Iris pigment epithelial cell (primary cell): ENCODE measurements around the gene HYCC2.
"Not testable (repeated sequence)": the region's sequence is repeated elsewhere in the genome, so short reads cannot be mapped to it uniquely, and the experiment has no call there.

Source experiments
- DNase-seq: peaks from one replicate; pipeline ENCODE4 v3.0.0-alpha.2; 2011; ENCODE audit warnings: low read depth

HYCC2 gene

DNA sequence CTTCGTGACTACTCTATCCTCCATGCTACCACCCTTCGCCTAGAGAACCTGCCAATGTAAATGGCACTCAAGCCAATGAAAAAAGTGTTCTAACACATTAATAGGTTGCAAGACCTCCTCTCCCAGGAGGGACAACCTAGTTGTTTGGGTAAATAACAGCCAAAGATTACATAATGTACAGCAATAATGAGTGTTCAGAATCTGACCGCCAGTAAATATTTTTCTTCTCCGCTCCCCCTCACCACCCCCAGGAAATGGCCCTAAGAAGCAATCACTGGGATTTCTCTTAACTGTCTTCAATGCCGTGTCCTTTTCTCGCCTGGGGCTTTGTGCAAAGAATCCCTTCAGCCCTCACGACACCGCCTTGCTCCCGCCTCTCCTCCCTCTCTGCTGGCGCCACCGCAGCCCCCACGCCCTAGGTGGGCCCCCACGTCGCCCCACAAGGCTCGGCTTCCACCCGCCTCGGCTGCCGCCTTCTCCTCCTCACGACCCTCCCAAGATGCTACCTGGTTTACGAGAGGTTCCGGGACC lies 458 bp downstream of the HYCC2 start:
- peak; percentile 14 for DNase-seq

- DNase-seq, result no peak
These were observed 6.6 kb downstream of the HYCC2 start for GRCh38 chr2:201064797-201065329.

GRCh38 chr2:201063516-201063915 lies 8.0 kb downstream of the HYCC2 start:
- not testable (repeated sequence) for DNase-seq

DNA sequence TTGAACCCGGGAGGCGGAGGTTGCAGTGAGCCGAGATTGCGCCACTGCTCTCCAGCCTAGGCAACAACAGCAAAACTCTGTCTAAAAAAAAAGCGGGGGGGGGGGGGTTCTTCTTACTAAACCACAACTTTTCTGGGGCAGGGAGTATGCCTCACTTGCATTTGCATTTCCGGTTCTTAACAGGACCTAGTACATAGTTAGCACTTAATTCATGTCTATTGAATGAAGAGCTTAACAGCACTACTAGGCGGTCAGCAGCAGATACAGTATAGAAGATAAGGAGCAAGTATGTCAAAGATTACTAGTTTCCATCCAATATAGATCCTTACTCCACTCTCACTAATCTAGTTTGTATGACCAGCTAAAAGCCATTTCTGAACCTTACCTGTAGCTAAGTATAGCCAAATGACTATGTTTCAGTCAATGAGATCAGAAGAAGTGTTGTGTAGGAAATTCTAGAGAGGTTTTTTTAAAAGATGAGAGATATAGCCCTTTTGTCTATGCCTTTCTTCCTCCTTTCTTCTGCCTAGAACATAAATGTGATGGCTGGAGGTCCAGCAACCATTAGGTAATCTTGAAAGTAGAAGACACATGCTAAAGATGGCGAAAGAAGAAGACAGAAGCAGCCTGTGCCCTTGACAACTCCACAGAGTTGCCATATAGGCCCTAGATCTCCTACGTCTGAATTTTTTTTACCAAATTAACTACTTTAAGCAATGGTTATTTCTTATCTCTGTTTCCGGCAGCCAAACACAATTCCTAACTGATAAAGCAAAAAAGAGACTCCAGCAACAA lies 11.3 kb downstream of the HYCC2 start:
- no peak for DNase-seq

DNA sequence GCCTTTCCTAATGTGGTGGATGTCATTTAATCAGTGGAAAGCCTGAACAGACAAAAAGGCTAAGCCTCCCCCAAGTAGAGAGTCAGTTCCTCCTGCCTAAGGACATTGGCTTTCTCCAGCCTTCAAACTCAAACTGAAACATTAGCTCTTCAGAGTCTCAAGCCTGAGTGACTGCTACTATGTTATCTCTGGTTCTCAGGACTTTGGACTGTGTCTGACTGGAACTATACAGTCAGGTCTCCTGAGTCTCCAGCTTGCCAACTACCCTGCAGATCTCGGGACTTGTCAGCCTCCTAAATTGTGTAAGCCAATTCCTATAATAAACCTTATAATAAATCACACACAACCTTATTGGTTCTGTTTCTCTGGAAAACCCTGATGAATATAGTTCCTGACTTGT lies 12.6 kb downstream of the HYCC2 start:
- DNase-seq, result no peak

DNA sequence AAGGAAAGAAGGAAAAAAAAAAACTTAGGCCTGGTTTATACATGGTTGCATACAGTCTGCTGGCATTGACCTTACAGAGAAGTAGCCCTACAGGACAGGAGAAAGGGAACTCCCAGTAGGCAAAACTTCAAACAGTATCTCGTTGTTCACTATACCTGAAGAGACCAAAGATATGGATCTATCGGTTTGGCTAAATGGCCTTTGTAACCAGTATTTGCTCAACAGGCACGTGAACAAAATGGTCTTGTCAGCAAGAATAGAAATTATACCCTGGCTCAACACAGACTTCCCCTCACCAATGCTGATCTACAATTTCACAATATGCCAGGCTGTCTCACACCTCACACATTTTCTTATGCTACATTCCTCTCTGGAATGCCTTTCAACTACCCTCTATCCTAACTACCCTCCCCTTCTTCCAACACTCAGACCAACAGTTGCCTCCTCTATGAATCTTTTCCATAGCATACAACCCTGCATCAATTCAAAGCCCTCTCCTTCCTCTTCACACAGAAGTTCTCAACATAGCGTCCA lies 13.7 kb downstream of the HYCC2 start:
- DNase-seq, result peak; percentile 17

GRCh38 chr2:201057087-201057521 lies 14.4 kb downstream of the HYCC2 start:
- peak; percentile 52 for DNase-seq

GRCh38 chr2:201049455-201049854 lies 22.0 kb downstream of the HYCC2 start:
- DNase-seq, result peak; percentile 32

DNA sequence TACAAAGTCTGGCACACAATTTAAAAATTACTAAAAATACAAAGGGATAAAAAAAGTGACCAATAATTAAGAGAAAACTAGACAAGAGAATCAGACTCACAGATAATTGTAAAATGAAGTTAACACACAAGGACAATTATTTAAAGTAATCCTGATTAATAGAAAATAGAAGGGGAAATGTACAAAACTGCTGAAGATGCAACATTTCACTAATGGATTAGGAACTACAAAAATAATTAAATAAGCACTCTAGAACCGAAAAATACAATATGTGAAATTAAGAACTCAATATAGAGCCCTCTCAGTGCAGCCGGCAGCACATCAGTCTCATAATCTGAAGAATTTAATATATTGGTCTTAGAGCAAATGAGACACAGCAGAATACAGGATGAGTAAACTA lies 24.6 kb downstream of the HYCC2 start:
- no peak for DNase-seq

- not testable (repeated sequence) for DNase-seq
These were observed 28.4 kb downstream of the HYCC2 start for GRCh38 chr2:201043050-201043449.

DNA sequence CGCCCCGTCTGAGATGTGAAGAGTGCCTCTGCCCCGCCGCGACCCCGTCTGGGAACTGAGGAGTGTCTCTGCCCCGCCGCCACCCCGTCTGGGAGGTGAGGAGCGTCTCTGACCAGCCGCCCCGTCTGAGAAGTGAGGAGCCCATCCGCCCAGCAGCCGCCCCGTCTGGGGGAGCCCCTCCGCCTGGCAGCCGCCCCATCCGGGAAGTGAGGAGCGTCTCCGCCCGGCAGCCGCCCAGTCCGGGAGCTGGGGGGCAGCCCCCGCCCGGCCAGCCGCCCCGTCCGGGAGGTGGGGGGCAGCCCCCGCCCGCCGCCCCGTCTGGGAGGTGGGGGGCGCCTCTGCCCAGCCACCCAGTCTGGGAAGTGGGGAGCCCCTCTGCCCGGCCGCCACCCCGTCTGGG lies 29.0 kb downstream of the HYCC2 start:
- DNase-seq, result not testable (repeated sequence)

- DNase-seq, result no peak
These were observed 30.4 kb downstream of the HYCC2 start for GRCh38 chr2:201040867-201041628.

DNA sequence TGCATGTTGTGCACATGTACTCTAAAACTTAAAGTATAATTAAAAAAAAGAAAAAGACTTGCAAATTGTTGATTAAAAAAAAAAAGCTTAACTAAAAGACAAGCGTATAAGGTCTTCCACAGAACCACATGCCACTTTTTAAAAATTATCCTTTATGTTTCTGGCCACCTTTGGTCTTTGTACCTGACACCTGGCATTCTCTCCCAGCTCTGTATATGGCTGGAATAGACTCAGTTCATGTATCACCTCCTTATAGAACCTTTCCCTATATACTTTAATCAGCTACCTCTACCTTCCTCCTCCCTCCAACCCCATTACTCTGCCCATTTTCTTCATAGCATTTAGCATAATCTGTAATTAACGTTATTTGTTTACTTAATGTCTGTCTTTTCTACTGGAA lies 32.6 kb downstream of the HYCC2 start:
- no peak for DNase-seq

DNA sequence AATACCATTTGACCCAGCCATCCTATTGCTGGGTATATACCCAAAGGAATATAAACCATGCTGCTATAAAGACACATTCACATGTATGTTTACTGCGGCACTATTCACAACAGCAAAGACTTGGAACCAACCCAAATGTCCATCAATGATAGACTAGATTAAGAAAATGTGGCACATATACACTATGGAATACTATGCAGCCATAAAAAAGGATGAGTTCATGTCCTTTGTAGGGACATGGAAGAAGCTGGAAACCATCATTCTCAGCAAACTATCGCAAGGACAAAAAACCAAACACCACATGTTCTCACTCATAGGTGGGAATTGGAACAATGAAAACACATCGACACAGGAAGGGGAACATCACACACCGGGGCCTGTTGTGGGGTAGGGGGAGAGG lies 33.1 kb downstream of the HYCC2 start:
- DNase-seq, result not testable (repeated sequence)

GRCh38 chr2:201034355-201034754 lies 37.1 kb downstream of the HYCC2 start:
- not testable (repeated sequence) for DNase-seq

DNA sequence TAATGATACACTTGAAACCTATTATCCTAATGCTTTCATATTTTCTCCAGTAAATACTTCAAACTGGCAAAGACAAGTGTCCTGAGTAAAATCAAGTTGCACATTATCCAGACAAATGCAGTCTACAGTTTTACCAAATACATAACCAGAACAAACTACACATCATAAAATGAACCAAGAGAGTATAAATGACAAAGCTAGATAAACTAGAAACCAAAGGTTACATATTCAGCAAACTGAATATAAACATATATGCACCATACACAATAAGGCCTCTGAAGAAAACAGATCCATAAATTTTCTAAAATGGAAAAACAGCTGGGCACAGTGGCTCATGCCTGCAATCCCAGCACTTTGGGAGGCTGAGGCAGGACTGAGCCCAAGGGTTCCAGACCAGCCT lies 47.0 kb downstream of the HYCC2 start:
- no peak for DNase-seq

DNA sequence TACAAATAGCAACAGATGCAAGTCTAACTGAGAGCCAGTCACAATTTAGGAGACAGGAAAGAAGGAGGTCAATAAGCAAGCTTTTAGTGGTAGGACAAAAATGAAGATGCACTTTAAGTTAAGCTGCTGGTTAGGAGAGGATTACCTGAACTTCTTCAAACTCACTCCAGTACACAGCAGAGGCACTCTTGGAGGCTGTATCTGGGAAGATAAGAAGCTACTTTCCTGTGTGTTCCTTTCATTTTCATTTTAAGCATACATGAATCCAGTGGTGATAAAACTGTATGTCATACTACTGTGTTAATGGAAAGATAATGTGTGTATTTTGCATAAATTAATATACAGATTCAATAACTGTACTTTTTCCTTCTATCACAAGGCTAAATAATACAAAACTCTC lies 49.6 kb downstream of the HYCC2 start:
- DNase-seq, result peak; percentile 14
